Sigmoid colon (tissue), 3 donors: ENCODE measurements around the gene THYN1.

Experiments
- CTCF ChIP-seq, 4 experiments: fragments of 450-650 bp in 3 of 4; fragments of 200-600 bp in 1 of 4; IDR thresholded peaks; one replicate each; pipeline ENCODE4 v1.5.1; 2016 to 2019; ENCODE audit warnings: antibody characterized with exemption in 4 of 4, mild to moderate bottlenecking in 3 of 4, moderate library complexity in 2 of 4
- POLR2A ChIP-seq, 2 donors: fragments of 450-650 bp; IDR thresholded peaks; one replicate each; pipeline ENCODE4 v1.6.1; 2016; ENCODE audit warnings: antibody characterized with exemption in 2 of 2, mild to moderate bottlenecking in 2 of 2, moderate library complexity in 2 of 2

GRCh38 chr11:134272381-134273316, 19.5 kb upstream of the THYN1 start:
- TF ChIP-seq CTCF (IDR thresholded peaks at IDR 0.05) (no peak), POLR2A (IDR thresholded peaks at IDR 0.05) (no peak)
